Hematopoietic multipotent progenitor cell treated with erythropoietin and hydrocortisone succinate and interleukin-3 and kit ligand, for 8 days (in vitro differentiated cells): Measurements from ENCODE around the gene GPRIN1.
"Not testable (repeated sequence)": the region's sequence is repeated elsewhere in the genome, so short reads cannot be mapped to it uniquely, and the experiment has no call there.

ENCODE experiments used
- DNase-seq: peaks from one replicate; pipeline ENCODE4 v3.0.0-alpha.2; 2015

The GPRIN1 gene

DNA sequence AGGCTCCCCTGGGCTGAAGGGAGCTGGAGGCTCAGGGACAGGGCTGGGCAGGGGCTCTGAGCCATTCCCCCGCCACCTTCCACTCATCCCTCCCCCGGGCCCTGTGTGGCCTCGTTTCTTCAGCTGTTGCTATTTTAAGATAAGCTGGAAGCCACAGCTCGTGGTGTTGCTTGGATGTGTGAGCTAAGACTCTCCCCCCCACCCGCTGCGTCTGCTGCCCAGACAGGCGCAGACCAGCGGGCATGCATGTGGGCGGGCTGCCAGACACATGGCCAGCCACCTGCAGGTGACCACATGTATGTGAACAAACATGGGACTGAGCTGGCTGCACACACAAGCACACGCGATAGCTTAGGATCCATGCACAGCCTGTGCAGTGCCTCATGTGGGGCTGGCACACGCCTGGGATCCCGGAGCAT is 11.7 kb upstream of the GPRIN1 start:
- peak; percentile 15 for DNase-seq

GRCh38 chr5:176620333-176620981 is 10.5 kb upstream of the GPRIN1 start:
- DNase-seq = peak; percentile 36

DNA sequence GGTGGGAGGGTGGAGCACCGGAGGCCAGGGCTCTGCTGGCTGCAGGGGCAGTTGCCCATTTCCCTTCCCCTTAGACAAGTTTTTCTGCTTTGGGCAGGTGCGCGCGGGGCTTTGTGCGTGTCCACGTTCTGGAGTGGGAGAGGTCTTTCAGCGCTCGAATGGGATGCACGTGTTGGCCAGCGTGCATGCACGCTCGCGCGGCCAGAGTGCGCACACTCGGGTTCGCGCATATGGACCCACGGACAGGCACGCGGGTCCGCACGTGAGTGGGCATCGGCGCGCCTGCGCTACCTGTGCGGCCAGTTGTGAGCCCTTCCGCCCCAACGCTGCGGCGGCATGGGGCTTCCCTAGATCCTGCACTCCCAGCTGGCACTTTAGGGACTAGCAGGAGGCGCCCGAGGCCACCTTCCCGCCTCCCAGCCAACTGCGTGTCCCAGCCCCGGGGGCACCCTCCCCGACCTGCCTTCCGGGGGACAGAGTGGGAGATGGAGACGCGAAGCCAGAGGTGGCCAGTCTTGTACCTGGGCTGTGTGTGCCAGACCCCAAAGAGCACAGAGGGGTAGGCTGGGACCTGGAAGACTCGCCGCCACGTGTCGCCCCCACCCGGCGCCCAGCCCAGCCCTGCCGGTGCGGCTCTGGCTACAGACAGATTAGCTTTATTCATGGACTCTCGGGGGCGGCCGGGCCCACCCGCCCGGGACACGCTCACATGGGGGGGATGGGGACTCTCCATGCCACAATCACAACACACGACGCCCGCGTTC is 9.8 kb upstream of the GPRIN1 start:
- DNase-seq = no peak

DNA sequence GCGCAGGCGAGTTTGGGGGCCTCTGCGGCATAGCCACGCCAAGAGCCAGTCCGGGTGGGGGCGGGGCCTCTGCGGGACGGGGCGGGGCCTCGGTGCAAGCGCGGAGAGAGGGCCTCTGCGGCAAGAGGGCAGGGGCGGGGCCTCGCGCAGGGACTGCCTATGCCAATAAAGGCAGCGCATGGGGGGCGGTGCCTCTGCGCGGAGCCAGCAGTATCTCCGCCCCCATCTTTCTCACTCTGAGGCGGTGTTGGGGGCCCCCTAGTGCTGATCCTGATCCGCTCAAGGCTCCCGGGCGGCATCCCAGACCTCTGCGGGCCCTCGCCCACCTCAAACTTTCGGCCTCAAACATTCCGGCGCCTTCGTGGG is 9.2 kb upstream of the GPRIN1 start:
- DNase-seq = peak; percentile 87

DNA sequence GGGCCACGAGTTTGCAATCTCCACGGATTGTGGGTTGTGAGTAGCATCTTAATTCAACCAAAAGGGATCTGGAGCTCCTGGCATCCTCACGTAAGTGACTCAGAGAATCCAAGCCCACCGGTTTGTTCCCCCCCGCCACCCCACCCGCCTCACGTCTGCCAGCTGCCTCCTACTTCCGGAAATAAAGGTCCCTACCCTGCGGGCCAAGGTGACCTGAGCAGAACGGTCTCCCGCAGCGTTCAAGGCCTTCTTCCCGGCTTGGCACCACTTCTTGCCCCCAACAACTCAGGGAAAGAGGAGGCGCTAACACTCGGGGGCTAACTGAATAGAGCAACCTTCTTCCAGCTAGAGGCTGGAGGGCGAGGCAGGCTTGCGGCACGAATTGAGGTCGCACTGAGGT is 8.8 kb upstream of the GPRIN1 start:
- DNase-seq = no peak

- DNase-seq = no peak
Measured at GRCh38 chr5:176616511-176616910, 6.6 kb upstream of the GPRIN1 start.

DNA sequence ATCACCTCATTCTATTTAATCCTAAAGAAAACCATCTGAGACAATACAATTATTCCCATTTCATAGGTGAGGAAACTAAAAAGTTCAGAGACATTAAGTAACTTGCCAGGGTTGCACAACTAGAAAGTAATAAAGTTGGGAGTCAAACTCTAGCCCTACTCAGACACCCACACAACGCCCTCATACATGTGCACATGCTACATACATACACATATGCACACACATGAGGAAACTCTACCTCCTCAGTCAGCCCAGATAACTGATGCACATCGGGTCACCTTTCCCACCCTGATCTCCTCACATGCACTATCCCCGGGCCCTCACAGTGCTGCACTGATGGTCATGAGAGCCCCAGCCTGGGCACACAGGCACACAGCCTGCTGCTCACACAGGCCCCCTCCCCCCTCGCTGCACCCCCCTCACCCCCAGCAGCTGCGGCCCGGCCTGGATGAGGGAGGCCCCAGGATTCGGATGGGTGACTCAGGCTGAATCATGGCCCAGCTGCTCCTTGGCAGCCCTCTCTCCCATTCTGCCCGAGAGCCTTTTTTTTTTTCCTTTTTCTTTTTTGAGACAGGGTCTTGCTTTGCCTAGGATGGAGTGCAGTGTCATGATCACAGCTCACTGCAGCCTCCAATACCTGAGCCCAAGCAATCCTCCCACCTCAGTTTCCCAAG is 5.0 kb upstream of the GPRIN1 start:
- no peak for DNase-seq

- no peak for DNase-seq
Measured at GRCh38 chr5:176612855-176613254, 2.9 kb upstream of the GPRIN1 start.

- no peak for DNase-seq
Measured at GRCh38 chr5:176612008-176612407, 2.1 kb upstream of the GPRIN1 start.

GRCh38 chr5:176611435-176611834 is 1.5 kb upstream of the GPRIN1 start:
- peak; percentile 76 for DNase-seq

- no peak for DNase-seq
Measured at GRCh38 chr5:176610435-176610773, 448 bp upstream of the GPRIN1 start.

DNA sequence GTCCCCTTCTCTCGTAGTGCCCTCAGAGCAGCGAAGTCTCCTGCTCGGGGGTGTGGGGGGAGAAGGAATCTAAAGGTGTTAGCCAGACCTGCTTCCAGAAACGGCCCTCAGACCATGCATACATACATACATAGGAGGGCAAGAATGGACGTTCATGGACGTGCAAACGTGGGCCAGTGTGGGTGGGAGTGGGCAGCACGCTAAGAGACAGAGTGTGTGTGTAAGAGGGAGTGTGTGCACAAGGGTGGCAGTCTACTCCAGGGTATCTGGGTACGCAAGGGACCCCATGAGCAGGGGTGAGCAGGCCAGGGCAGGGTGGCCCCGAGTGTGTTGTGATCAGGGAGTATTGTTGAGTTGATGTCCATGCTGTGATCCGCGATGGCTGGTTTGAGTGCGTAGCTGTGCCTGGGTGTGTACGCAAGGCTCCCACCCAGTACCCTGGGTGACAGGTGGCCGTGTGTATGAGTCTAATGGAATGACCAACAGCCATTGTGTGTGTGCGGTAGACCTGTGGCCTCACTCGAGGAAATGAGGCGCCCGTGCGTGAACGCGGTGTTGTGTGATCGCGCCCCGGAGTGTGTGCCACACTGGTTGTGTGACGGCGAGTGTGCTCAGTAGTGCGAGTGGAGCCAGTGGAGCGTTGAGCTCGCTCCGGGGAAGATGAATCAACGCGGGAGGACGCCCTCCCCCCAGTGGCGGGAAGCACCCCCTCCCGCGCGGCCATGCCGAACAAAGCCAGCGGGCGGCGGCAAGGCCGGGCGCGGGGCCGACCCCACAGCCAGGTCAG is 826 bp downstream of the GPRIN1 start:
- DNase-seq = no peak

DNA sequence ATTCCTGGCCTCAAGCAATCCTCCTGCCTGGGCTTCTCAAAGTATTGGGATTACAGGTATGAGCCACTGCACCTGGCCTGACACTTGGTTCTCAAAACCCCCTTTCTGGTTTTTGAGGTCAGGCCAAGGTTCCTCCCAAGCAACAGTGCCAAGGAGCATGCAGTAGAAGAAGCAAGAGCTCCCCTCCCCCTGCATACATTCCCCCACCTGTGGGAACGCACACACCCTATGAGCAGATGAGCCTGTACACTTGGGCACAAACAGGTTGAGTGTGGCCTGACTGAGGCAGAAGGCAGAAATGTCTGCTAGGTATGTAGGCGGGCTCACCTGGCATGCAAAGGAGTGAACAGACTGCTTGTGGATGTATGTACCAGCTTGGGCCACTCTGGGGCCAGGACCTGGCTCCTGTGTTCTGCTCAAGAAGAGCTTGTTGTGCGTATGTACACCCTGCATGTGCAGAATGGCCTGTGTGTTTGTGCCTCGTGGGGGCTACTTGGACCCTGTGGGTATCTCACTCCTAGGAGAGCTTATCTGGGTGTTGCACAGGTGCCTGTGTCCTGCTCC is 1.7 kb downstream of the GPRIN1 start:
- no peak for DNase-seq

DNA sequence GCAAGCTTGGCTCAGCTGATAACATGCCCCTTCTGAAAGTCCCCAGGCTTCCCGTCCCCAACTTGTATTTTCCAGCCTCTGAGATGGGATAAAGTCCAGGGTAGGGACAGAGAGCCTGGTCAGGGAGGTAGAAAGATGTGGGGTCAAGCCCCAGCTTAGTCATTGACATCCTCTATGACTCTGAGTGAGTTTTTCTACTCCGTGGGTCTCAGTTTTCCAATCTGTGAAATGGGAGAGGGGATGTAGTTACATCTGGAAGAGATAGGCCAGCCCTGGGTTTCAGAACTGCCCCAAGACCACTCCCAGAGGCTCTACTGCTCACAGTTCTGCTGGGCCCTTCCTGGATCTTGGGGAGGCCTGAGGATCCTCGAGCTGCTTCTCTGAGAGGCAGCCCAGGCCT is 3.1 kb downstream of the GPRIN1 start:
- no peak for DNase-seq

DNA sequence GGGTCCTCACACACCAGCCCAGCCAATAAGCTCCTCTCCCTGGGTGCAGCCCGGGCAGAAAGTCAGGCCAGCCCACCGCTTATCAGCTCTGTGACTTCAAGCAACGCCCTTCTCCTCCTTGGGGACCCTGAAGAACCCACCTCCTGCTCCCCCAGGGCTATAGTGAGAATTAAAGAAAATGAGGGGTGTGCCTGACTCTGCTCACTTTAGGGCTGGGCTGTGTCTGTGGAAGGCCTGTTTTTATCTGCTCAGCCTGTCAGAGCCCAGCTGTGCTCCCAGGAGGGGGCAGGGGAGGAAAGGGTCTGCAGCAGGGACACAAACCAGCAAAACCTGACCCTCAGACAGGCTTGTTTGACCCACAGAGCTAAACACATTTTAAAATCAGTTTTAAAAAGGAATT is 3.9 kb downstream of the GPRIN1 start:
- DNase-seq = no peak

DNA sequence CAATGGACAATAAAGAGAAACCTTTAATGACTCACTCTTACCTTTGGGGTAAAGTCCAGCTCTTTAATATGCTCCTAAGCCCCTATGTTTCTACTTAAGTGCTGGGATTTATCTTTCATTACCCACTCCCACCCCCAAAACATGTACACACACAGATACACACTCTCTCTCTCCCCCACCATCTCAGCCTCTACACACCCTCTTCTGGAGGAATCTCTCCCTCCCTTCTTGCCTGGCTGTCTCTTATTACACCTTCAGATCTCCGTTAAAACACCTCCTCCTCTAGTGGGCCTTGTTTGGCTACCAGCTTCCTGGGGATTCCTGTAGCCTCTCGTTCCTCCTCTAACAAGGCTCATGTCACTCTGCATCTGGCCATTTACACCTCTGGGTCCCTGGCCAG is 6.9 kb downstream of the GPRIN1 start:
- no peak for DNase-seq

- DNase-seq = no peak
Measured at GRCh38 chr5:176601901-176602482, 8.0 kb downstream of the GPRIN1 start.

DNA sequence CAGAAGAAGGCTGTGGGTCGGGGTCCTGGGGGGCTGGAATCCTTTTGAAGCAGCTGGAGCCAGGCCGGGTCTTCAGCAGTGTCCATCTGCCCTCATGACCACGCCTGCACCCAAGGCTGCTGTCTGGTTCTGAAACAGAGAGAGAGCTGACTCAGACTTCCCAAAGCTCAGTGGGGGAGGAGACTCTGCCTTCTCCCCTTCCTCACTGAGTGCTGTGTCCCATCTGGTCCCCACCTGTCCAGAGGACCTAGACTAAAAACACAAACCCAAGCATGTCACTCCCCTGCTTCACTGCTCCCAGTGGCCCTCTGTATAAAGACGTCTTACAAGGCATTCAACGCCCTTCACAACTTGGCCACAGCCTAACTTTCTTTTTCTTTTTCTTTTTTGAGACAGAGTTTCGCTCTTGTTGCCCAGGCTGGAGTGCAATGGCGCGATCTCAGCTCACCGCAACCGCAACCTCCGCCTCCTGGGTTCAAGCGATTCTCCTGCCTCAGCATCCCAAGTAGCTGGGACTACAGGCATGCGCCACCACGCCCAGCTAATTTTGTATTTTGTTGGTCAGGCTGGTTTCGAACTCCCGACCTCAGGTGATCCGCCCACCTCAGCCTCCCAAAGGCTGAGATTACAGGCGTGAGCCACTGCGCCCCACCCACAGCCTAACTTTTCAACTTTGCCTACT is 10.1 kb downstream of the GPRIN1 start:
- not testable (repeated sequence) for DNase-seq

GRCh38 chr5:176597417-176598389 is 12.3 kb downstream of the GPRIN1 start:
- no peak for DNase-seq

DNA sequence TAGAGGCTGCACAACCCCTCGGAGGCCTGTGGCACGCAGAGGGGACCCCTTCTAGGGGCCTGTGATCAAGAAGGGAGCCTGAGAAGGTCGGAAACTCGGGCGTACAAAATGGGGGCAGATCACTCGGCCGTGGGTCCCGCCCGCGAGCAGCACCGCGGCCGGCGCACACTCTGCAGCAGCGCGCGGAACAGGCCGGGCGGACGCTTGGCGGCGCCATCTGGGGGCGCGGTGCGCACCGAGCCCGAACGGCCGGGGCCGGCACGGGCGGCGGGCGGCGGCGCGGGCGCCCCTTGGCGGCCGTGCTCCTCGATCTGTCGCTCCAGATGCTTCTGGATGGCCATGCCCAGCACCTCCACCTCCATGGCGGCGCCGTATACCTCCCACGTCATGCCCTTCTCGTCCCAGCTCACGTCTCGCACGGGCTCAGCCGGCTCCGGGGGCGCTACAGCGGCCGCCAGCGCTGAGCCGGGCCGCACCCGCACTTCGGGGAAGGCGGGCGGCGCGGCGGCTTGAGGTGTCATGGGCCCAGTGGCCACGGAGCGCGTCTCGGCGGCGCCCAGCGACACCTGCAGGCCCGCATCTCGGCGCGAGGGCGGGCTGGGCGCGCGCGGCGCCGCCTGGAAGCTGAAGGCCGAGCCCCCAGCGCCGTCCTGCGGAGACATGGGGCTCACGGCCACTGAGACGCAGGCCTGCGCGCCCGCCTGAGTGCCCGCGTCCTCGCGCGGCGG is 13.1 kb downstream of the GPRIN1 start:
- DNase-seq = peak; percentile 59
